ENCODE measurements around the gene FUCA1. TPM values are rescaled to one million over a fixed set of nuclear protein-coding genes. Genes with fewer than 3 reads are reported as not detected.

FUCA1 gene
- total RNA-seq, 1 experiment from 2014 or later: 30.9 TPM

- no peaks in the 10 kb centered on the region for H3K9me3 ChIP-seq (ENCODE audit: insufficient read depth, low read depth)
- no peaks in the 10 kb centered on the region for H3K4me1 ChIP-seq (replicated peaks; ENCODE audit: insufficient read depth)
- H3K4me3 ChIP-seq: no peak overlapping the region
- no peak overlapping the region for H3K27ac ChIP-seq
- intact Hi-C loops (cut with micrococcal nuclease; ENCODE audit: unreplicated experiment): no loop called here
- H3F3A ChIP-seq (ENCODE audit: insufficient read depth, low read depth): no peaks in the 10 kb centered on the region
- no peaks in the 10 kb centered on the region for H4K20me1 ChIP-seq (ENCODE audit: insufficient read depth)
- no peaks in the 10 kb centered on the region for H3K27me3 ChIP-seq (ENCODE audit: insufficient read depth, low read depth)
- BruUV-seq (replicated peaks): no TSS peak
- no peak for DNase-seq
- ChIA-PET POLR2A (ENCODE audit: unreplicated experiment) (no interaction called here), CTCF (no interaction called here)
- TF ChIP-seq CTCF (conservative IDR thresholded peaks at IDR 0.05) (no peak), EZH2 (IDR thresholded peaks at IDR 0.05; ENCODE audit: low read depth) (no peak)
- H3K79me2 ChIP-seq (ENCODE audit: low read depth): no peaks in the 10 kb centered on the region
- H3K9me2 ChIP-seq (ENCODE audit: insufficient read depth): no peaks in the 10 kb centered on the region
- no peaks in the 10 kb centered on the region for H3K36me3 ChIP-seq (ENCODE audit: low read depth)
- H2AFZ ChIP-seq: no peak overlapping the region
- H3K4me2 ChIP-seq: no peak overlapping the region
These were observed 24.4 kb downstream of the FUCA1 start for GRCh38 chr1:23843644-23844043.

- peak overlapping the region; percentile 52; the same call in 1 of the 2 replicates for H2AFZ ChIP-seq
- H3F3A ChIP-seq (ENCODE audit: insufficient read depth, low read depth): no peaks in the 10 kb centered on the region
- H3K4me2 ChIP-seq: peak overlapping the region; percentile 83
- H3K27ac ChIP-seq: no peak overlapping the region
- ChIA-PET CTCF (no interaction called here), POLR2A (ENCODE audit: unreplicated experiment) (interaction anchor here (0.7 kb wide), 1 partner anchor 1132 kb away, joined by 29 read pairs; no protein-coding TSS in a partner anchor)
- BruUV-seq (replicated peaks): no TSS peak
- TF ChIP-seq CTCF (conservative IDR thresholded peaks at IDR 0.05): no peak
- no peak for TF ChIP-seq EZH2 (IDR thresholded peaks at IDR 0.05; ENCODE audit: low read depth)
- intact Hi-C loops (cut with micrococcal nuclease; ENCODE audit: unreplicated experiment): no loop called here
- H3K4me1 ChIP-seq (replicated peaks; ENCODE audit: insufficient read depth): no peaks in the 10 kb centered on the region
- H3K9me2 ChIP-seq (ENCODE audit: insufficient read depth): no peaks in the 10 kb centered on the region
- no peaks in the 10 kb centered on the region for H3K9me3 ChIP-seq (ENCODE audit: insufficient read depth, low read depth)
- H3K4me3 ChIP-seq: peak overlapping the region; percentile 54
- no peaks in the 10 kb centered on the region for H3K36me3 ChIP-seq (ENCODE audit: low read depth)
- H3K79me2 ChIP-seq (ENCODE audit: low read depth): no peaks in the 10 kb centered on the region
- no peaks in the 10 kb centered on the region for H3K27me3 ChIP-seq (ENCODE audit: insufficient read depth, low read depth)
- DNase-seq: peak in 1 of 2 experiments; percentile 55
- H4K20me1 ChIP-seq (ENCODE audit: insufficient read depth): no peaks in the 10 kb centered on the region
These were observed 29.7 kb downstream of the FUCA1 start for GRCh38 chr1:23838401-23838866.

GRCh38 chr1:23837908-23838307 is 30.2 kb downstream of the FUCA1 start:
- H3K9me2 ChIP-seq (ENCODE audit: insufficient read depth): no peaks in the 10 kb centered on the region
- peak overlapping the region; percentile 54; the same call in 1 of the 2 replicates for H3K4me3 ChIP-seq
- no peak for DNase-seq
- H3K79me2 ChIP-seq (ENCODE audit: low read depth): no peaks in the 10 kb centered on the region
- ChIA-PET POLR2A (ENCODE audit: unreplicated experiment) (no interaction called here), CTCF (no interaction called here)
- H3K27ac ChIP-seq: no peak overlapping the region
- H2AFZ ChIP-seq: no peak overlapping the region
- H3K9me3 ChIP-seq (ENCODE audit: insufficient read depth, low read depth): no peaks in the 10 kb centered on the region
- no peaks in the 10 kb centered on the region for H3K36me3 ChIP-seq (ENCODE audit: low read depth)
- no peaks in the 10 kb centered on the region for H3K27me3 ChIP-seq (ENCODE audit: insufficient read depth, low read depth)
- intact Hi-C loops (cut with micrococcal nuclease; ENCODE audit: unreplicated experiment): no loop called here
- no peaks in the 10 kb centered on the region for H3F3A ChIP-seq (ENCODE audit: insufficient read depth, low read depth)
- H4K20me1 ChIP-seq (ENCODE audit: insufficient read depth): no peaks in the 10 kb centered on the region
- H3K4me2 ChIP-seq: peak overlapping the region; percentile 83
- BruUV-seq (replicated peaks): no TSS peak
- TF ChIP-seq CTCF (conservative IDR thresholded peaks at IDR 0.05) (no peak), EZH2 (IDR thresholded peaks at IDR 0.05; ENCODE audit: low read depth) (no peak)
- H3K4me1 ChIP-seq (replicated peaks; ENCODE audit: insufficient read depth): no peaks in the 10 kb centered on the region

All from PC-9 (cell line).